PC-9 (cell line): Measurements from ENCODE around the gene SPOCK2. TPM values are rescaled to one million over a fixed set of nuclear protein-coding genes. Genes with fewer than 3 reads are reported as not detected.

ENCODE experiments used
- BruUV-seq: library from RNA; stranded (reverse); fragments of 400-500 nt; replicated peaks from 2 replicates; lab custom pipeline; 2021; lab: Mats Ljungman, UMichigan
- CTCF ChIA-PET: fragments of 300-600 bp; sonication (Branson Sonifier 250); formaldehyde crosslinking; loops from one replicate; lab custom pipeline; 2022; ENCODE audit warnings: antibody characterized with exemption; lab: Charles Lee
- POLR2A ChIA-PET: fragments of 300-600 bp; sonication (Branson Sonifier 250); formaldehyde crosslinking; loops from one replicate; lab custom pipeline; 2022; ENCODE audit warnings: antibody characterized with exemption; ENCODE audit not compliant: unreplicated experiment; lab: Charles Lee
- DNase-seq, 2 experiments: peaks; one replicate each; pipeline versions ENCODE4 v3.0.0 to v3.0.0-alpha.2; 2015 to 2022; ENCODE audit warnings: mixed read lengths in 1 of 2
- H2AFZ ChIP-seq: fragments of 200-600 bp; sonication (generic); 2 replicates; pipeline ENCODE4 v1.8.1; 2017; ENCODE audit warnings: antibody characterized with exemption
- H3F3A ChIP-seq: fragments of 200-600 bp; sonication (generic); 2 replicates; pipeline ENCODE4 v1.8.1; 2017; ENCODE audit warnings: antibody characterized with exemption, mild to moderate bottlenecking, low read depth; ENCODE audit not compliant: insufficient read depth
- H3K27ac ChIP-seq: fragments of 200-600 bp; sonication (generic); 2 replicates; pipeline ENCODE4 v1.6.1; 2016; ENCODE audit warnings: mixed run types
- H3K27me3 ChIP-seq: fragments of 200-600 bp; sonication (generic); 2 replicates; pipeline ENCODE4 v1.6.1; 2016; ENCODE audit warnings: low read depth, mixed run types; ENCODE audit not compliant: insufficient read depth
- H3K36me3 ChIP-seq: fragments of 200-600 bp; sonication (generic); 2 replicates; pipeline ENCODE4 v1.6.1; 2016; ENCODE audit warnings: low read depth, mixed run types
- H3K4me1 ChIP-seq: fragments of 200-600 bp; sonication (generic); replicated peaks from 2 replicates; pipeline ENCODE4 v1.6.1; 2016; ENCODE audit warnings: mixed run types; ENCODE audit not compliant: insufficient read depth
- H3K4me2 ChIP-seq: fragments of 200-600 bp; sonication (generic); 2 replicates; pipeline ENCODE4 v1.6.1; 2017; ENCODE audit warnings: mixed run types
- H3K4me3 ChIP-seq: fragments of 200-600 bp; sonication (generic); 2 replicates; pipeline ENCODE4 v1.6.1; 2016; ENCODE audit warnings: mixed run types
- H3K79me2 ChIP-seq: fragments of 200-600 bp; sonication (generic); 2 replicates; pipeline ENCODE4 v1.6.1; 2017; ENCODE audit warnings: low read depth, mixed run types
- H3K9me2 ChIP-seq: fragments of 200-600 bp; sonication (generic); 2 replicates; pipeline ENCODE4 v1.8.1; 2017; ENCODE audit warnings: mild to moderate bottlenecking; ENCODE audit not compliant: insufficient read depth
- H3K9me3 ChIP-seq: fragments of 200-600 bp; sonication (generic); 2 replicates; pipeline ENCODE4 v1.8.1; 2016; ENCODE audit warnings: low read depth; ENCODE audit not compliant: insufficient read depth
- H4K20me1 ChIP-seq: fragments of 200-600 bp; sonication (generic); 2 replicates; pipeline ENCODE4 v1.8.1; 2017; ENCODE audit not compliant: insufficient read depth
- CTCF ChIP-seq: fragments of 200-600 bp; sonication (generic); conservative IDR thresholded peaks from 2 replicates; pipeline ENCODE4 v1.6.1; 2017; ENCODE audit warnings: mixed run types, antibody characterized with exemption, mild to moderate bottlenecking, moderate library complexity
- EZH2 ChIP-seq: fragments of 200-600 bp; sonication (generic); IDR thresholded peaks from 2 replicates; pipeline ENCODE4 v1.8.0; 2017; ENCODE audit warnings: antibody characterized with exemption, low read depth
- intact Hi-C: fragments of 100-400 bp; cut with micrococcal nuclease; formaldehyde crosslinking; loops from one replicate; pipeline ENCODE4 v1.10.0; 2022; ENCODE audit not compliant: unreplicated experiment
- total RNA-seq: library from RNA; stranded (reverse); gene quantifications from 2 replicates; pipeline ENCODE4 v1.2.3, GENCODE V29; 2021

The SPOCK2 gene
- total RNA-seq, 1 experiment from 2014 or later: 5.3 TPM

- TSS peak; percentile 92 for BruUV-seq
- no peaks in the 10 kb centered on the region for H4K20me1 ChIP-seq
- TF ChIP-seq CTCF: no peak
- no peak for TF ChIP-seq EZH2
- no peak for DNase-seq
- H3K4me2 ChIP-seq: peak overlapping the region; percentile 46
- H3K36me3 ChIP-seq: peaks cover 24% of the 10 kb centered on the region
- no peaks in the 10 kb centered on the region for H3K9me3 ChIP-seq
- H3K79me2 ChIP-seq: no peaks in the 10 kb centered on the region
- H3F3A ChIP-seq: peaks cover 36% of the 10 kb centered on the region
- no peak overlapping the region for H2AFZ ChIP-seq
- H3K4me1 ChIP-seq: peaks cover 46% of the 10 kb centered on the region
- ChIA-PET POLR2A (interaction anchor here (0.7 kb wide), 1 partner anchor 252 kb away, joined by 12 read pairs; no protein-coding TSS in a partner anchor), CTCF (no interaction called here)
- no peak overlapping the region for H3K4me3 ChIP-seq
- no peaks in the 10 kb centered on the region for H3K27me3 ChIP-seq
- no peaks in the 10 kb centered on the region for H3K9me2 ChIP-seq
- intact Hi-C loops: loop anchor here (5.0 kb wide), 1 partner anchor 174 kb away; the partner anchor contains the start of gene DDIT4
- peak overlapping the region; percentile 68 for H3K27ac ChIP-seq
These were observed 10.0 kb upstream of the SPOCK2 start for GRCh38 chr10:72098301-72098835.

GRCh38 chr10:72097448-72098300, 9.3 kb upstream of the SPOCK2 start:
- Histone ChIP-seq H3K79me2 (no peaks in the 10 kb centered on the region), H4K20me1 (no peaks in the 10 kb centered on the region), H3K9me2 (no peaks in the 10 kb centered on the region), H3K9me3 (no peaks in the 10 kb centered on the region), H3K27me3 (no peaks in the 10 kb centered on the region), H3K36me3 (peaks cover 24% of the 10 kb centered on the region), H3F3A (peaks cover 36% of the 10 kb centered on the region), H2AFZ (no peak overlapping the region), H3K4me3 (no peak overlapping the region), H3K27ac (peak overlapping the region; percentile 68), H3K4me1 (peaks cover 49% of the 10 kb centered on the region), H3K4me2 (peak overlapping the region; percentile 46)
- POLR2A ChIA-PET: no interaction called here
- TF ChIP-seq CTCF (no peak), EZH2 (no peak)
- intact Hi-C loops: loop anchor here (1.0 to 5.0 kb wide), 4 partner anchors 17 to 175 kb away; partner anchors contain the start of gene DDIT4
- no TSS peak for BruUV-seq
- DNase-seq: peak; percentile 84 to 100
- CTCF ChIA-PET: no interaction called here

GRCh38 chr10:72096115-72097000, 8.0 kb upstream of the SPOCK2 start:
- peak; percentile 52 to 66 for DNase-seq
- Histone ChIP-seq H2AFZ (no peak overlapping the region), H3K36me3 (peaks cover 27% of the 10 kb centered on the region), H3K9me3 (no peaks in the 10 kb centered on the region), H3K9me2 (no peaks in the 10 kb centered on the region), H3K4me1 (peaks cover 53% of the 10 kb centered on the region), H3K4me3 (no peak overlapping the region), H3K27me3 (no peaks in the 10 kb centered on the region), H3K4me2 (peak overlapping the region; percentile 46), H4K20me1 (no peaks in the 10 kb centered on the region), H3K79me2 (no peaks in the 10 kb centered on the region), H3F3A (peaks cover 37% of the 10 kb centered on the region), H3K27ac (peak overlapping the region; percentile 68)
- BruUV-seq: no TSS peak
- no peak for TF ChIP-seq EZH2
- TF ChIP-seq CTCF: no peak
- intact Hi-C loops: loop anchor here (2.0 to 5.0 kb wide), 2 partner anchors 74 to 176 kb away; partner anchors contain the start of gene DDIT4
- ChIA-PET CTCF (interaction anchor here (1.1 kb wide), 1 partner anchor 47 kb away, joined by 6 read pairs; no protein-coding TSS in a partner anchor), POLR2A (no interaction called here)
